GM23338 (cell line): Measurements from ENCODE around the gene FAM13A. TPM values are rescaled to one million over a fixed set of nuclear protein-coding genes. Genes with fewer than 3 reads are reported as not detected.

Experiments
- ATAC-seq: fragments of 200-7000 bp; cut with Tn5 transposase; 3 replicates; pipeline ENCODE4 v1.9.1; 2020
- DNase-seq: peaks from one replicate; pipeline ENCODE4 v3.0.0-alpha.2; 2015; ENCODE audit warnings: low spot score
- H2AFZ ChIP-seq: fragments of 200-600 bp; sonication (generic); 2 replicates; pipeline ENCODE4 v1.8.0; 2016; ENCODE audit warnings: antibody characterized with exemption, mild to moderate bottlenecking, moderate library complexity
- H3F3A ChIP-seq: fragments of 200-600 bp; sonication (generic); replicated peaks from 2 replicates; pipeline ENCODE4 v1.8.0; 2017; ENCODE audit warnings: antibody characterized with exemption, mixed run types, low read depth
- H3K27ac ChIP-seq: fragments of 200-600 bp; sonication (generic); 2 replicates; pipeline ENCODE4 v1.6.1; 2016; ENCODE audit warnings: low read depth
- H3K27me3 ChIP-seq: fragments of 200-600 bp; sonication (generic); 2 replicates; pipeline ENCODE4 v1.8.0; 2016; ENCODE audit warnings: mild to moderate bottlenecking, mixed run types, moderate library complexity; ENCODE audit not compliant: insufficient read depth
- H3K36me3 ChIP-seq: fragments of 200-600 bp; sonication (generic); 2 replicates; pipeline ENCODE4 v1.8.0; 2016; ENCODE audit warnings: mild to moderate bottlenecking; ENCODE audit not compliant: insufficient read depth
- H3K4me1 ChIP-seq: fragments of 200-600 bp; sonication (generic); 2 replicates; pipeline ENCODE4 v1.8.0; 2016; ENCODE audit warnings: mild to moderate bottlenecking, moderate library complexity; ENCODE audit not compliant: insufficient read depth
- H3K4me2 ChIP-seq: fragments of 200-600 bp; sonication (generic); 2 replicates; pipeline ENCODE4 v1.7.1; 2017; ENCODE audit warnings: mixed run types
- H3K4me3 ChIP-seq: fragments of 200-600 bp; sonication (generic); 2 replicates; pipeline ENCODE4 v1.6.1; 2016; ENCODE audit warnings: mixed run types
- H3K79me2 ChIP-seq: fragments of 200-600 bp; sonication (generic); replicated peaks from 2 replicates; pipeline ENCODE4 v1.8.0; 2017; ENCODE audit warnings: mild to moderate bottlenecking; ENCODE audit not compliant: insufficient read depth
- H3K9me2 ChIP-seq: fragments of 200-600 bp; sonication (generic); 2 replicates; pipeline ENCODE4 v1.8.0; 2017; ENCODE audit not compliant: insufficient read depth
- H4K20me1 ChIP-seq: fragments of 200-600 bp; sonication (generic); replicated peaks from 2 replicates; pipeline ENCODE4 v1.8.0; 2017; ENCODE audit warnings: mild to moderate bottlenecking; ENCODE audit not compliant: insufficient read depth
- H3K27ac Mint-ChIP-seq: 2 replicates; pipeline ENCODE4 v1.8.0; 2020; ENCODE audit warnings: inconsistent platforms, mild to moderate bottlenecking, moderate library complexity, mixed read lengths
- H3K27me3 Mint-ChIP-seq: 3 replicates; pipeline ENCODE4 v1.8.0; 2022; ENCODE audit warnings: low read depth, mild to moderate bottlenecking, moderate library complexity, mixed read lengths, inconsistent platforms; ENCODE audit not compliant: insufficient read depth, poor library complexity
- H3K36me3 Mint-ChIP-seq: 3 replicates; pipeline ENCODE4 v1.8.0; 2021; ENCODE audit warnings: low read depth, mild to moderate bottlenecking, inconsistent platforms, moderate library complexity, mixed read lengths
- H3K4me1 Mint-ChIP-seq: 3 replicates; pipeline ENCODE4 v1.8.0; 2020; ENCODE audit warnings: mild to moderate bottlenecking, inconsistent platforms, mixed read lengths
- H3K4me3 Mint-ChIP-seq: 3 replicates; pipeline ENCODE4 v1.8.0; 2021; ENCODE audit warnings: moderate library complexity, mild to moderate bottlenecking, inconsistent platforms, mixed read lengths
- H3K9me3 Mint-ChIP-seq: 3 replicates; pipeline ENCODE4 v1.8.0; 2020; ENCODE audit warnings: moderate library complexity, mild to moderate bottlenecking, inconsistent platforms, mixed read lengths
- CREB1 ChIP-seq: fragments of 250-450 bp; sonication (Bioruptor Pico); IDR thresholded peaks from 2 replicates; pipeline ENCODE4 v1.5.0; 2020; ENCODE audit warnings: low read depth, mild to moderate bottlenecking, moderate library complexity
- EZH2 ChIP-seq: fragments of 200-600 bp; sonication (generic); IDR thresholded peaks from one replicate; pipeline ENCODE4 v1.8.0; 2017; ENCODE audit warnings: antibody characterized with exemption, mild to moderate bottlenecking, low read depth; ENCODE audit not compliant: unreplicated experiment
- EZH2phosphoT487 ChIP-seq: fragments of 200-600 bp; sonication (generic); IDR thresholded peaks from one replicate; pipeline ENCODE4 v1.8.1; 2018; ENCODE audit warnings: antibody characterized with exemption; ENCODE audit not compliant: unreplicated experiment
- JUNB ChIP-seq: IDR thresholded peaks from one replicate; pipeline ENCODE4 v1.6.1; 2016; ENCODE audit warnings: antibody characterized with exemption; ENCODE audit not compliant: unreplicated experiment
- NANOG ChIP-seq: IDR thresholded peaks from 2 replicates; pipeline ENCODE4 v1.6.1; 2016; ENCODE audit warnings: antibody characterized with exemption, borderline replicate concordance
- POLR2AphosphoS5 ChIP-seq: IDR thresholded peaks from 2 replicates; pipeline ENCODE4 v1.6.1; 2016; ENCODE audit warnings: antibody characterized with exemption, low read depth
- STAT1 ChIP-seq: IDR thresholded peaks from one replicate; pipeline ENCODE4 v1.6.1; 2016; ENCODE audit warnings: antibody characterized with exemption; ENCODE audit not compliant: unreplicated experiment
- ZNF114 ChIP-seq: fragments of 250-450 bp; sonication (Bioruptor Pico); IDR thresholded peaks from 2 replicates; pipeline ENCODE4 v1.5.0; 2020; ENCODE audit warnings: mild to moderate bottlenecking, moderate library complexity
- ZNF331 ChIP-seq: fragments of 250-450 bp; sonication (Bioruptor Pico); IDR thresholded peaks from 2 replicates; pipeline ENCODE4 v1.5.0; 2020; ENCODE audit warnings: low read depth, mild to moderate bottlenecking, moderate library complexity
- polyA plus RNA-seq: library from polyadenylated mRNA; unstranded; fragments of >200 nt; fragmentation: Nextera tagmentation; extraction: Ambion mirVana; gene quantifications from 2 replicates; pipeline ENCODE4 v1.2.1, GENCODE V29; 2016
- total RNA-seq: library from RNA; depleted of rRNA; stranded (reverse); fragments of >200 nt; shearing (Covaris generic); gene quantifications from 2 replicates; pipeline ENCODE4 v1.2.3, GENCODE V29; 2014
- TF ChIP-seq, protein P1 (sequence below): IDR thresholded peaks from one replicate; pipeline ENCODE4 v1.6.1; 2018; ENCODE audit warnings: antibody characterized with exemption; ENCODE audit not compliant: unreplicated experiment
- TF ChIP-seq, protein P2 (sequence below): fragments of 250-450 bp; sonication (Bioruptor Pico); IDR thresholded peaks from 2 replicates; pipeline ENCODE4 v1.5.0; 2020; ENCODE audit warnings: mild to moderate bottlenecking, moderate library complexity
- TF ChIP-seq, protein P3 (sequence below), 2 experiments: fragments of 200-600 bp in 1 of 2; sonication (generic) in 1 of 2; conservative IDR thresholded peaks; 2 replicates each; pipeline versions ENCODE4 v1.5.1 to v1.6.1; 2016 to 2017; ENCODE audit warnings: antibody characterized with exemption in 2 of 2, low read depth in 2 of 2, mild to moderate bottlenecking in 2 of 2, moderate library complexity in 1 of 2
- TF ChIP-seq, protein P4 (sequence below): IDR thresholded peaks from 2 replicates; pipeline ENCODE4 v1.6.1; 2016; ENCODE audit warnings: antibody characterized with exemption

The FAM13A gene
- total and polyA plus RNA-seq, 2 experiments from 2014 or later = 13.9 to 28.4 TPM

DNA sequence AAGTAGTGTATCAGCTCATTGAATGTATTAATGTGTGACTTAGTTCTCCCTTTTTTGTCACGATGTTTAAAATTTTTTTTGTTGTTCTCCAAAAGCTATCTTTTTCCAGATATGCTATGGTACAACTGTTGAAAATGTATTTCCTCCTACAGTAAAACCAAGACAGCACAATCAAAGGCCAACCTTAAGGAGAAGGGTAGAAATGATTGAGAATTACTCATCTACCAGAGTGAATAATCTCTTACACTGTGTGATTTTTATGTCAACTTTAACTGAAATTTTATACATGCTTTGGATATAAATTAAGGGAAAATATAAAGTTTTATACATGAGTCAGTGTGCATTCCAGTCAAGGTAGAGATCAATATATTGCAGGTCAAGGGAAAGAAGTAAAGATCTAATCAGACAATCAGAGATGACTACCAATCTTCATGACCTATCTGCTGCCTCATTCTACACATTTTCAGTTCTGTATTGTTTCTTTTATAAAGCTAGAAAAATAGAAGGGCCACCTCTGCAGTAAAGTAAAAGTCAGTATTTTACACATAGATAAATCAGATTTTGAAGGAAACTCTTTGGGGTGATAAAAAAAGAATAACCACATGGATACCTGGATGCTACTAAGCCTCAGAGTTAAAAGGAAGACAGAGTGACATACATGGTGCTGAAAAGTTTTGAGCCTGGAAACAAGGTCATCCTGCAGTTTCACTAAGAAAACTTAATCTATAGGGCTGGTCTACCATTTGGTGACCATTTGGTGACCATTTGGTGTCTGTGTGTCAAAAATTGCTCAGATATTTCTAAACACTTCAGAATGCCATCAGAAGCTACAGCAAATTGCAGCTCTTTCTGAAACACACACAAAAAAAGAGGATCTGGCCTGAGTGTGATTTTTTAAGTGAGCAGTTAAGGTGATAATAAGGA, 1.6 kb downstream of the FAM13A start:
- Histone ChIP-seq H3K27me3 (no peaks in the 10 kb centered on the region), H3K79me2 (peaks cover 63% of the 10 kb centered on the region), H2AFZ (no peak overlapping the region), H3K4me1 (peaks cover 34% of the 10 kb centered on the region), H4K20me1 (no peaks in the 10 kb centered on the region), H3K27ac (no peak overlapping the region), H3K4me2 (peak overlapping the region; percentile 79), H3K4me3 (peak overlapping the region; percentile 53), H3K36me3 (no peaks in the 10 kb centered on the region), H3F3A (no peaks in the 10 kb centered on the region), H3K9me2 (no peaks in the 10 kb centered on the region)
- peak; percentile 17; the same call in 2 of the 3 replicates for ATAC-seq
- H3K27ac Mint-ChIP-seq = no peak overlapping the region
- peak overlapping the region; percentile 89 for H3K4me3 Mint-ChIP-seq
- TF ChIP-seq JUNB (no peak), ZNF331 (CRISPR knock-in tag) (no peak), CREB1 (CRISPR knock-in tag) (no peak), NANOG (no peak), ZNF114 (CRISPR knock-in tag) (no peak), STAT1 (no peak), EZH2 (no peak), EZH2phosphoT487 (no peak), POLR2AphosphoS5 (no peak)
- TF ChIP-seq, protein P1, sequence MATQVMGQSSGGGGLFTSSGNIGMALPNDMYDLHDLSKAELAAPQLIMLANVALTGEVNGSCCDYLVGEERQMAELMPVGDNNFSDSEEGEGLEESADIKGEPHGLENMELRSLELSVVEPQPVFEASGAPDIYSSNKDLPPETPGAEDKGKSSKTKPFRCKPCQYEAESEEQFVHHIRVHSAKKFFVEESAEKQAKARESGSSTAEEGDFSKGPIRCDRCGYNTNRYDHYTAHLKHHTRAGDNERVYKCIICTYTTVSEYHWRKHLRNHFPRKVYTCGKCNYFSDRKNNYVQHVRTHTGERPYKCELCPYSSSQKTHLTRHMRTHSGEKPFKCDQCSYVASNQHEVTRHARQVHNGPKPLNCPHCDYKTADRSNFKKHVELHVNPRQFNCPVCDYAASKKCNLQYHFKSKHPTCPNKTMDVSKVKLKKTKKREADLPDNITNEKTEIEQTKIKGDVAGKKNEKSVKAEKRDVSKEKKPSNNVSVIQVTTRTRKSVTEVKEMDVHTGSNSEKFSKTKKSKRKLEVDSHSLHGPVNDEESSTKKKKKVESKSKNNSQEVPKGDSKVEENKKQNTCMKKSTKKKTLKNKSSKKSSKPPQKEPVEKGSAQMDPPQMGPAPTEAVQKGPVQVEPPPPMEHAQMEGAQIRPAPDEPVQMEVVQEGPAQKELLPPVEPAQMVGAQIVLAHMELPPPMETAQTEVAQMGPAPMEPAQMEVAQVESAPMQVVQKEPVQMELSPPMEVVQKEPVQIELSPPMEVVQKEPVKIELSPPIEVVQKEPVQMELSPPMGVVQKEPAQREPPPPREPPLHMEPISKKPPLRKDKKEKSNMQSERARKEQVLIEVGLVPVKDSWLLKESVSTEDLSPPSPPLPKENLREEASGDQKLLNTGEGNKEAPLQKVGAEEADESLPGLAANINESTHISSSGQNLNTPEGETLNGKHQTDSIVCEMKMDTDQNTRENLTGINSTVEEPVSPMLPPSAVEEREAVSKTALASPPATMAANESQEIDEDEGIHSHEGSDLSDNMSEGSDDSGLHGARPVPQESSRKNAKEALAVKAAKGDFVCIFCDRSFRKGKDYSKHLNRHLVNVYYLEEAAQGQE = no peak
- TF ChIP-seq, protein P2, sequence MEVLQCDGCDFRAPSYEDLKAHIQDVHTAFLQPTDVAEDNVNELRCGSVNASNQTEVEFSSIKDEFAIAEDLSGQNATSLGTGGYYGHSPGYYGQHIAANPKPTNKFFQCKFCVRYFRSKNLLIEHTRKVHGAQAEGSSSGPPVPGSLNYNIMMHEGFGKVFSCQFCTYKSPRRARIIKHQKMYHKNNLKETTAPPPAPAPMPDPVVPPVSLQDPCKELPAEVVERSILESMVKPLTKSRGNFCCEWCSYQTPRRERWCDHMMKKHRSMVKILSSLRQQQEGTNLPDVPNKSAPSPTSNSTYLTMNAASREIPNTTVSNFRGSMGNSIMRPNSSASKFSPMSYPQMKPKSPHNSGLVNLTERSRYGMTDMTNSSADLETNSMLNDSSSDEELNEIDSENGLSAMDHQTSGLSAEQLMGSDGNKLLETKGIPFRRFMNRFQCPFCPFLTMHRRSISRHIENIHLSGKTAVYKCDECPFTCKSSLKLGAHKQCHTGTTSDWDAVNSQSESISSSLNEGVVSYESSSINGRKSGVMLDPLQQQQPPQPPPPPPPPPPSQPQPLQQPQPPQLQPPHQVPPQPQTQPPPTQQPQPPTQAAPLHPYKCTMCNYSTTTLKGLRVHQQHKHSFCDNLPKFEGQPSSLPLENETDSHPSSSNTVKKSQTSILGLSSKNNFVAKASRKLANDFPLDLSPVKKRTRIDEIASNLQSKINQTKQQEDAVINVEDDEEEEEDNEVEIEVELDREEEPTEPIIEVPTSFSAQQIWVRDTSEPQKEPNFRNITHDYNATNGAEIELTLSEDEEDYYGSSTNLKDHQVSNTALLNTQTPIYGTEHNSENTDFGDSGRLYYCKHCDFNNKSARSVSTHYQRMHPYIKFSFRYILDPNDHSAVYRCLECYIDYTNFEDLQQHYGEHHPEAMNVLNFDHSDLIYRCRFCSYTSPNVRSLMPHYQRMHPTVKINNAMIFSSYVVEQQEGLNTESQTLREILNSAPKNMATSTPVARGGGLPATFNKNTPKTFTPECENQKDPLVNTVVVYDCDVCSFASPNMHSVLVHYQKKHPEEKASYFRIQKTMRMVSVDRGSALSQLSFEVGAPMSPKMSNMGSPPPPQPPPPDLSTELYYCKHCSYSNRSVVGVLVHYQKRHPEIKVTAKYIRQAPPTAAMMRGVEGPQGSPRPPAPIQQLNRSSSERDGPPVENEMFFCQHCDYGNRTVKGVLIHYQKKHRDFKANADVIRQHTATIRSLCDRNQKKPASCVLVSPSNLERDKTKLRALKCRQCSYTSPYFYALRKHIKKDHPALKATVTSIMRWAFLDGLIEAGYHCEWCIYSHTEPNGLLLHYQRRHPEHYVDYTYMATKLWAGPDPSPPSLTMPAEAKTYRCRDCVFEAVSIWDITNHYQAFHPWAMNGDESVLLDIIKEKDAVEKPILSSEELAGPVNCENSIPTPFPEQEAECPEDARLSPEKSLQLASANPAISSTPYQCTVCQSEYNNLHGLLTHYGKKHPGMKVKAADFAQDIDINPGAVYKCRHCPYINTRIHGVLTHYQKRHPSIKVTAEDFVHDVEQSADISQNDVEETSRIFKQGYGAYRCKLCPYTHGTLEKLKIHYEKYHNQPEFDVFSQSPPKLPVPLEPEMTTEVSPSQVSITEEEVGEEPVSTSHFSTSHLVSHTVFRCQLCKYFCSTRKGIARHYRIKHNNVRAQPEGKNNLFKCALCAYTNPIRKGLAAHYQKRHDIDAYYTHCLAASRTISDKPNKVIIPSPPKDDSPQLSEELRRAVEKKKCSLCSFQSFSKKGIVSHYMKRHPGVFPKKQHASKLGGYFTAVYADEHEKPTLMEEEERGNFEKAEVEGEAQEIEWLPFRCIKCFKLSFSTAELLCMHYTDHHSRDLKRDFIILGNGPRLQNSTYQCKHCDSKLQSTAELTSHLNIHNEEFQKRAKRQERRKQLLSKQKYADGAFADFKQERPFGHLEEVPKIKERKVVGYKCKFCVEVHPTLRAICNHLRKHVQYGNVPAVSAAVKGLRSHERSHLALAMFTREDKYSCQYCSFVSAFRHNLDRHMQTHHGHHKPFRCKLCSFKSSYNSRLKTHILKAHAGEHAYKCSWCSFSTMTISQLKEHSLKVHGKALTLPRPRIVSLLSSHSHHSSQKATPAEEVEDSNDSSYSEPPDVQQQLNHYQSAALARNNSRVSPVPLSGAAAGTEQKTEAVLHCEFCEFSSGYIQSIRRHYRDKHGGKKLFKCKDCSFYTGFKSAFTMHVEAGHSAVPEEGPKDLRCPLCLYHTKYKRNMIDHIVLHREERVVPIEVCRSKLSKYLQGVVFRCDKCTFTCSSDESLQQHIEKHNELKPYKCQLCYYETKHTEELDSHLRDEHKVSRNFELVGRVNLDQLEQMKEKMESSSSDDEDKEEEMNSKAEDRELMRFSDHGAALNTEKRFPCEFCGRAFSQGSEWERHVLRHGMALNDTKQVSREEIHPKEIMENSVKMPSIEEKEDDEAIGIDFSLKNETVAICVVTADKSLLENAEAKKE (CRISPR knock-in tag) = no peak
- TF ChIP-seq, protein P3, sequence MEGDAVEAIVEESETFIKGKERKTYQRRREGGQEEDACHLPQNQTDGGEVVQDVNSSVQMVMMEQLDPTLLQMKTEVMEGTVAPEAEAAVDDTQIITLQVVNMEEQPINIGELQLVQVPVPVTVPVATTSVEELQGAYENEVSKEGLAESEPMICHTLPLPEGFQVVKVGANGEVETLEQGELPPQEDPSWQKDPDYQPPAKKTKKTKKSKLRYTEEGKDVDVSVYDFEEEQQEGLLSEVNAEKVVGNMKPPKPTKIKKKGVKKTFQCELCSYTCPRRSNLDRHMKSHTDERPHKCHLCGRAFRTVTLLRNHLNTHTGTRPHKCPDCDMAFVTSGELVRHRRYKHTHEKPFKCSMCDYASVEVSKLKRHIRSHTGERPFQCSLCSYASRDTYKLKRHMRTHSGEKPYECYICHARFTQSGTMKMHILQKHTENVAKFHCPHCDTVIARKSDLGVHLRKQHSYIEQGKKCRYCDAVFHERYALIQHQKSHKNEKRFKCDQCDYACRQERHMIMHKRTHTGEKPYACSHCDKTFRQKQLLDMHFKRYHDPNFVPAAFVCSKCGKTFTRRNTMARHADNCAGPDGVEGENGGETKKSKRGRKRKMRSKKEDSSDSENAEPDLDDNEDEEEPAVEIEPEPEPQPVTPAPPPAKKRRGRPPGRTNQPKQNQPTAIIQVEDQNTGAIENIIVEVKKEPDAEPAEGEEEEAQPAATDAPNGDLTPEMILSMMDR (conservative IDR thresholded peaks at IDR 0.05; ENCODE audit: low read depth in 2 of 2) = no peak
- TF ChIP-seq, protein P4, sequence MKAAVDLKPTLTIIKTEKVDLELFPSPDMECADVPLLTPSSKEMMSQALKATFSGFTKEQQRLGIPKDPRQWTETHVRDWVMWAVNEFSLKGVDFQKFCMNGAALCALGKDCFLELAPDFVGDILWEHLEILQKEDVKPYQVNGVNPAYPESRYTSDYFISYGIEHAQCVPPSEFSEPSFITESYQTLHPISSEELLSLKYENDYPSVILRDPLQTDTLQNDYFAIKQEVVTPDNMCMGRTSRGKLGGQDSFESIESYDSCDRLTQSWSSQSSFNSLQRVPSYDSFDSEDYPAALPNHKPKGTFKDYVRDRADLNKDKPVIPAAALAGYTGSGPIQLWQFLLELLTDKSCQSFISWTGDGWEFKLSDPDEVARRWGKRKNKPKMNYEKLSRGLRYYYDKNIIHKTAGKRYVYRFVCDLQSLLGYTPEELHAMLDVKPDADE = no peak
- H3K27me3 Mint-ChIP-seq = peaks cover 3% of the 10 kb centered on the region
- H3K9me3 Mint-ChIP-seq = peaks cover 1% of the 10 kb centered on the region; the same call in 2 of the 3 replicates
- peaks cover 5% of the 10 kb centered on the region; the same call in 2 of the 3 replicates for H3K36me3 Mint-ChIP-seq
- no peak for DNase-seq
- H3K4me1 Mint-ChIP-seq = peaks cover 48% of the 10 kb centered on the region
